ENCODE data around the gene CRLF1. TPM values are rescaled to one million over a fixed set of nuclear protein-coding genes. Genes with fewer than 3 reads are reported as not detected.

Gene CRLF1
- total and polyA plus RNA-seq, 2 experiments from 2014 or later: 18.1 to 19.7 TPM

GRCh38 chr19:18587561-18587960, 19.0 kb downstream of the CRLF1 start:
- H3K4me3 Mint-ChIP-seq: peak overlapping the region; percentile 43; the same call in 2 of the 3 replicates
- H3K4me2 ChIP-seq: peak overlapping the region; percentile 75; the same call in 1 of the 2 replicates

GRCh38 chr19:18586306-18586705, 20.3 kb downstream of the CRLF1 start:
- Histone ChIP-seq H3K27me3 (ENCODE audit: insufficient read depth) (no peaks in the 10 kb centered on the region), H3K4me3 (no peak overlapping the region), H3F3A (replicated peaks; ENCODE audit: low read depth) (peaks cover 14% of the 10 kb centered on the region), H3K4me2 (no peak overlapping the region), H3K4me1 (ENCODE audit: insufficient read depth) (peaks cover 7% of the 10 kb centered on the region; the same call in 1 of the 2 replicates), H3K9me2 (ENCODE audit: insufficient read depth) (no peaks in the 10 kb centered on the region), H3K79me2 (replicated peaks; ENCODE audit: insufficient read depth) (peaks cover 3% of the 10 kb centered on the region; the same call in 1 of the 2 replicates), H4K20me1 (replicated peaks; ENCODE audit: insufficient read depth) (no peaks in the 10 kb centered on the region; the same call in 1 of the 2 replicates), H3K27ac (ENCODE audit: low read depth) (no peak overlapping the region), H2AFZ (no peak overlapping the region), H3K36me3 (ENCODE audit: insufficient read depth) (no peaks in the 10 kb centered on the region)
- 0 out of 3 replicates have a peak, but pooled peaks cover 4% of the 10 kb centered on the region for H3K9me3 Mint-ChIP-seq
- no peak overlapping the region for H3K4me3 Mint-ChIP-seq
- peaks cover 10% of the 10 kb centered on the region for H3K36me3 Mint-ChIP-seq (ENCODE audit: low read depth)
- ATAC-seq (no peak), DNase-seq (ENCODE audit: low spot score) (no peak)
- H3K27ac Mint-ChIP-seq: no peak overlapping the region
- TF ChIP-seq ZNF331 (CRISPR knock-in tag; IDR thresholded peaks at IDR 0.05; ENCODE audit: low read depth) (no peak), EZH2 (IDR thresholded peaks at IDR 0.05; ENCODE audit: low read depth, unreplicated experiment) (no peak), JUNB (IDR thresholded peaks at IDR 0.05; ENCODE audit: unreplicated experiment) (no peak), REST (IDR thresholded peaks at IDR 0.05; ENCODE audit: unreplicated experiment) (no peak), CTCF (conservative IDR thresholded peaks at IDR 0.05; ENCODE audit: low read depth in 2 of 2) (no peak), POLR2AphosphoS5 (IDR thresholded peaks at IDR 0.05; ENCODE audit: low read depth) (no peak), ZNF114 (CRISPR knock-in tag; IDR thresholded peaks at IDR 0.05) (no peak), STAT1 (IDR thresholded peaks at IDR 0.05; ENCODE audit: unreplicated experiment) (no peak), NANOG (IDR thresholded peaks at IDR 0.05; ENCODE audit: borderline replicate concordance) (no peak), EZH2phosphoT487 (IDR thresholded peaks at IDR 0.05; ENCODE audit: unreplicated experiment) (no peak)
- H3K27me3 Mint-ChIP-seq (ENCODE audit: insufficient read depth, low read depth, poor library complexity): peaks cover 35% of the 10 kb centered on the region
- peaks cover 15% of the 10 kb centered on the region for H3K4me1 Mint-ChIP-seq

More at GRCh38 chr19:18587561-18587960, 19.0 kb downstream of the CRLF1 start:
- Mint-ChIP-seq H3K27ac (no peak overlapping the region), H3K9me3 (0 out of 3 replicates have a peak, but pooled peaks cover 4% of the 10 kb centered on the region), H3K4me1 (peaks cover 15% of the 10 kb centered on the region), H3K36me3 (ENCODE audit: low read depth) (peaks cover 13% of the 10 kb centered on the region), H3K27me3 (ENCODE audit: insufficient read depth, low read depth, poor library complexity) (peaks cover 36% of the 10 kb centered on the region)
- H4K20me1 ChIP-seq (replicated peaks; ENCODE audit: insufficient read depth): no peaks in the 10 kb centered on the region; the same call in 1 of the 2 replicates
- no peaks in the 10 kb centered on the region for H3K9me2 ChIP-seq (ENCODE audit: insufficient read depth)
- peak overlapping the region; percentile 91; the same call in 1 of the 2 replicates for H3K4me3 ChIP-seq
- ATAC-seq: no peak
- no peak for TF ChIP-seq JUNB (IDR thresholded peaks at IDR 0.05; ENCODE audit: unreplicated experiment)
- no peak for TF ChIP-seq STAT1 (IDR thresholded peaks at IDR 0.05; ENCODE audit: unreplicated experiment)
- TF ChIP-seq CTCF (conservative IDR thresholded peaks at IDR 0.05; ENCODE audit: low read depth in 2 of 2): no peak
- H3K27ac ChIP-seq (ENCODE audit: low read depth): no peak overlapping the region
- no peaks in the 10 kb centered on the region for H3K27me3 ChIP-seq (ENCODE audit: insufficient read depth)
- peaks cover 3% of the 10 kb centered on the region; the same call in 1 of the 2 replicates for H3K79me2 ChIP-seq (replicated peaks; ENCODE audit: insufficient read depth)
- no peak for DNase-seq (ENCODE audit: low spot score)
- H2AFZ ChIP-seq: no peak overlapping the region
- H3K4me1 ChIP-seq (ENCODE audit: insufficient read depth): peaks cover 7% of the 10 kb centered on the region; the same call in 1 of the 2 replicates
- peaks cover 25% of the 10 kb centered on the region for H3F3A ChIP-seq (replicated peaks; ENCODE audit: low read depth)
- H3K36me3 ChIP-seq (ENCODE audit: insufficient read depth): no peaks in the 10 kb centered on the region; the same call in 1 of the 2 replicates
